AG09309 (cell line): Measurements from ENCODE around the gene INSYN2B.

Experiments
- DNase-seq: peaks from one replicate; pipeline ENCODE4 v3.0.0-alpha.2; 2010; ENCODE audit warnings: low read depth
- H3K4me3 ChIP-seq: 2 replicates; pipeline ENCODE4 v1.5.1; 2011; ENCODE audit warnings: mild to moderate bottlenecking, low read depth, low read length, moderate library complexity; ENCODE audit not compliant: control insufficient read depth
- CTCF ChIP-seq: IDR thresholded peaks from 2 replicates; pipeline ENCODE4 v1.5.1; 2011; ENCODE audit warnings: mild to moderate bottlenecking, low read depth, low read length, inconsistent platforms; ENCODE audit not compliant: insufficient read depth, control insufficient read depth; ENCODE audit errors: missing control alignments

INSYN2B gene

GRCh38 chr5:169881702-169882303 lies 98.5 kb downstream of the INSYN2B start:
- TF ChIP-seq CTCF, result no peak
- H3K4me3 ChIP-seq, result no peak overlapping the region
- no peak for DNase-seq

- H3K4me3 ChIP-seq, result no peak overlapping the region
- no peak for DNase-seq
- no peak for TF ChIP-seq CTCF
Measured at GRCh38 chr5:169880785-169881184, 99.5 kb downstream of the INSYN2B start.

GRCh38 chr5:169880012-169880663 lies 100.2 kb downstream of the INSYN2B start:
- no peak for DNase-seq
- no peak overlapping the region for H3K4me3 ChIP-seq
- TF ChIP-seq CTCF, result no peak

- TF ChIP-seq CTCF, result no peak
- H3K4me3 ChIP-seq, result no peak overlapping the region
- DNase-seq, result no peak
Measured at GRCh38 chr5:169876386-169876785, 103.9 kb downstream of the INSYN2B start.

- H3K4me3 ChIP-seq, result no peak overlapping the region
- no peak for TF ChIP-seq CTCF
- no peak for DNase-seq
Measured at GRCh38 chr5:169875731-169876130, 104.6 kb downstream of the INSYN2B start.

- no peak overlapping the region for H3K4me3 ChIP-seq
- TF ChIP-seq CTCF, result no peak
- peak; percentile 47 for DNase-seq
Measured at GRCh38 chr5:169875091-169875728, 105.1 kb downstream of the INSYN2B start.
